ENCODE results near the gene ACAD10.
A peak's percentile ranks its signal among the peaks of the same experiment; 100 is the strongest.

ACAD10 gene

DNA sequence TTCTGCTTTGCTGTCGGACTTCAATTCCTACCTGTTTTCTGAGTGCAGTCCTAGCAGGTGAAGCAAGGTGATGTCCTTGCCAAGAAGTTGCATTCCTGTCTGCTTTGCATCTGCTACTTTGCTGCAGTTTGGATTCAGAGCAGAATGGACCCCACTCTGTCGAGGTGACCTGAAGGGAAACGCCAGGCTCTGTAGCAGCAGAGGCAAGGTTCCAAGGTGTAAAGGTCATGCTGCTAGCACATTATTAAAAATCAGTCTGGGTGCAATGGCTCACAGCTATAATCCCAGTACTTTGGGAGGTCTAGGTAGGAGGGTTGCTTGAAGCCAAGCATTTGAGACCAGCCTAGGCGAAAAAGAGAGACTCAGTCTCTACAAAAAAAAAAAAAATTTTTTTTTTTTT, 63.5 kb downstream of the ACAD10 start:
- TF ChIP-seq, protein P1, sequence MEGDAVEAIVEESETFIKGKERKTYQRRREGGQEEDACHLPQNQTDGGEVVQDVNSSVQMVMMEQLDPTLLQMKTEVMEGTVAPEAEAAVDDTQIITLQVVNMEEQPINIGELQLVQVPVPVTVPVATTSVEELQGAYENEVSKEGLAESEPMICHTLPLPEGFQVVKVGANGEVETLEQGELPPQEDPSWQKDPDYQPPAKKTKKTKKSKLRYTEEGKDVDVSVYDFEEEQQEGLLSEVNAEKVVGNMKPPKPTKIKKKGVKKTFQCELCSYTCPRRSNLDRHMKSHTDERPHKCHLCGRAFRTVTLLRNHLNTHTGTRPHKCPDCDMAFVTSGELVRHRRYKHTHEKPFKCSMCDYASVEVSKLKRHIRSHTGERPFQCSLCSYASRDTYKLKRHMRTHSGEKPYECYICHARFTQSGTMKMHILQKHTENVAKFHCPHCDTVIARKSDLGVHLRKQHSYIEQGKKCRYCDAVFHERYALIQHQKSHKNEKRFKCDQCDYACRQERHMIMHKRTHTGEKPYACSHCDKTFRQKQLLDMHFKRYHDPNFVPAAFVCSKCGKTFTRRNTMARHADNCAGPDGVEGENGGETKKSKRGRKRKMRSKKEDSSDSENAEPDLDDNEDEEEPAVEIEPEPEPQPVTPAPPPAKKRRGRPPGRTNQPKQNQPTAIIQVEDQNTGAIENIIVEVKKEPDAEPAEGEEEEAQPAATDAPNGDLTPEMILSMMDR (IDR thresholded peaks at IDR 0.05; ENCODE audit: insufficient read depth, low read depth, low read length, missing control alignments): no peak
- no peak overlapping the region for H3K4me3 ChIP-seq (ENCODE audit: low read length)
- no peak for DNase-seq (ENCODE audit: low read depth)

DNA sequence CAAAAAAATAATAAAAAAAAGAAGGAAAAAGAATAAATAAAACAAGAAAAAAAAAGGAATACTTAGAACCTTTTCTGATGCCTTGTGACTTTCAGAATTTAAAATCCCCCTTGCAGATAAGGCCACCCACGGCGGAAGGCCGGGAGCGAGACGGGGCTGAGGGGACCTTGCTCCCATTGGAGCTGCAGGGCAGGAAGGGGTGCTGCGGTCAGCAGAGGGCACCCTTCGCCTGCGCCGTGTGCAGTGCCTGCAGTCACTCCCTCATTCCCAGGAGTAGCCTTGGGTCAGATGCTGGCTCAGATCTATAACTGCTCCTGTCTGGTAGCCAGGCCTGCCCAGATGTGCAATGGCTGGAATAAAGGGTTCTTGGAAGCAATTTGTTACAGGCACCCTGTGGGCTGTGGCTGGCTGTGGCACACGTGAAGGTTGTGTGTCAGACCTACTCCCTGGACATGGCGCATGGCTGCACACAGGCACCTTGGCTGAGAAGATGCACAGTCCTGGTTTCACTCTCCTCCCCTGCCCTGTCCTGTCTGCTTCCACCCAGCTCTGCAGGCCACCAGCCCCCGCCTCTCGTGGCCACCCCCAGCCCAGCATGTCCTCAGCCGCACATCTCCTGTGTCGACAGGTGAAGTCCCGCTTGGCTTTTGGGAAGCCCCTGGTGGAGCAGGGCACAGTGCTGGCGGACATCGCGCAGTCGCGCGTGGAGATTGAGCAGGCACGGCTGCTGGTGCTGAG, 67.5 kb downstream of the ACAD10 start:
- H3K4me3 ChIP-seq (ENCODE audit: low read length): no peak overlapping the region
- DNase-seq (ENCODE audit: low read depth): peak; percentile 66

DNA sequence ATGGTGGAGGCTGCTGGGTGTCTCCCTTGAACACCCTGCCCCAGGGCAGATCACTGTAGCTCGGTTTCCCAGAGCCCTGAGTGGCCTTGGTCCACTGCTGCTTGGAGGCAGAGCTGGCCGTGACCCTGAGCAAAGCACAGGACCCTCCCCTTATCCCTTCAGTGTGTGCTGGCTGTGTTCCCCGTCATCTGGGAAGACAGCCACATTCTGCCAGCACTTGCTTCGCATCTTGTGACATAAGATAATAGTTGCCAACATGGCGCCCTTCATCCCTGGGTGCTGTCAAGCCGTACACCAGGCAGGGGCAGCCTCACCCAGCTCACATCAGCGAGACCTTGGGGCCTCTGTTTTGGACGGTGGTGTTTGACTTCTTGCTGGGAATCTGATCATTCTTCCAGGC, 68.8 kb downstream of the ACAD10 start:
- TF ChIP-seq, protein P1 (IDR thresholded peaks at IDR 0.05; ENCODE audit: insufficient read depth, low read depth, low read length, missing control alignments): no peak
- no peak overlapping the region for H3K4me3 ChIP-seq (ENCODE audit: low read length)
- DNase-seq (ENCODE audit: low read depth): no peak

More for the DNA sequence above, 67.5 kb downstream of the ACAD10 start:
- TF ChIP-seq, protein P1 (IDR thresholded peaks at IDR 0.05; ENCODE audit: insufficient read depth, low read depth, low read length, missing control alignments): peak; percentile 79

DNA sequence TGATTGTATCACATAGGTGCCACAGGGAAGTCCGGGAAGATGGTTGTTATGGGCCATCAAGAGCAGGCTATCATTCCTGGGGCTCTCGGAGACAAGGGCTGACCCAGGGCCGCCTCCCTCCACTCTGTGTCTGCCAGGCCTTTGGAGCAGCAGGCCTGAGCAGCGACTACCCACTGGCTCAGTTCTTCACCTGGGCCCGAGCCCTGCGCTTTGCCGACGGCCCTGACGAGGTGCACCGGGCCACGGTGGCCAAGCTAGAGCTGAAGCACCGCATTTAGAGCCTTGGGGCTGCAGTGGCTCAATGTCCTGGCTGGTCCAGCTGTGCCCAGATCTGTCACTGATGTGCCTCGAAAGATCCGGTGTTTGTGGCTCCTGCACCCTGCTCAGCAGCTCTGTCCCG, 70.3 kb downstream of the ACAD10 start:
- H3K4me3 ChIP-seq (ENCODE audit: low read length): no peak overlapping the region
- DNase-seq (ENCODE audit: low read depth): no peak
- TF ChIP-seq, protein P1 (IDR thresholded peaks at IDR 0.05; ENCODE audit: insufficient read depth, low read depth, low read length, missing control alignments): no peak

GRCh38 chr12:111756681-111757080, 70.8 kb downstream of the ACAD10 start:
- TF ChIP-seq, protein P1 (IDR thresholded peaks at IDR 0.05; ENCODE audit: insufficient read depth, low read depth, low read length, missing control alignments): no peak
- no peak for DNase-seq (ENCODE audit: low read depth)

DNA sequence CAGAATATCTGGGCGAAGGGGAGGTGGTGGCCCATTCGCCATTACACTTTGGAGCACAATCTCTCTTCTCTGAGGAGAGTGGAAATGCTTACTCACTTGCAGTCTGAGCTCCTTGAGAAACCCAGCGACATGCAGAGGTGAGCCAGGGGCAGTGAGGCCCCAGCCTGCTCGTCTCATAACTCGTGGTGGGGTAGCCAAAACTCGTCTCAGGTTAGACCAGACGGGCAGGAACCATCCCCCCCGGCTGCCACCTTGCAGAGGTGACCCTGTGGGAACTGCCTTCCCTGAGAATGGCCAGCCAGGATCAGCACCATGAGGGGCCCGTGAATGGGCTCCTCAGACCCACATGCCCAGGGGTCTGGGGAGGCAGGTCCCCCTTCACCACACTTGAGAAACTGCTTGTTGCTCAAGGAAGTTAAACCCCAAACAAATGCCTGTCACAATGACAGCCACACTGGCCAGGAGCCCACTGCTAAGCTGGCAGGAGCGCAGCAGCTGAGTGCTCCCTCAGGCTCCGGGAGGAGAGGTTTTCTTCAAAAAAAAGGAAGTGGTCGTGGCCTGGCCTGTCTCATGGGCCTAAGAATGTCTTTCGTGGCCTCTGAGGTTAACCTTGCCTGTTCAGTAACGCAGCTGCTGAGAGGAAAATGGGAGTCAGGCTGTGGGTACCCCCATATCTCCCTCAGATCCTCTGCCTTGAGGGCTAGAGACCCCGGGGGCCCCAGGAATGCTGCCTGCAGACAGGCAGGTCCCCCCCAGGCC, 71.7 kb downstream of the ACAD10 start:
- no peak for DNase-seq (ENCODE audit: low read depth)
- no peak overlapping the region for H3K4me3 ChIP-seq (ENCODE audit: low read length)
- TF ChIP-seq, protein P1 (IDR thresholded peaks at IDR 0.05; ENCODE audit: insufficient read depth, low read depth, low read length, missing control alignments): no peak

More at GRCh38 chr12:111756681-111757080, 70.8 kb downstream of the ACAD10 start:
- H3K4me3 ChIP-seq (ENCODE audit: low read length): no peak overlapping the region

All from epithelial cell of esophagus (primary cell).